ENCODE results near the gene C17orf113. TPM values are rescaled to one million over a fixed set of nuclear protein-coding genes. Genes with fewer than 3 reads are reported as not detected.

C17orf113 gene
- total and polyA plus RNA-seq, 4 donors: 0.12 to 0.17 (median 0.14) TPM; not detected in 1

DNA sequence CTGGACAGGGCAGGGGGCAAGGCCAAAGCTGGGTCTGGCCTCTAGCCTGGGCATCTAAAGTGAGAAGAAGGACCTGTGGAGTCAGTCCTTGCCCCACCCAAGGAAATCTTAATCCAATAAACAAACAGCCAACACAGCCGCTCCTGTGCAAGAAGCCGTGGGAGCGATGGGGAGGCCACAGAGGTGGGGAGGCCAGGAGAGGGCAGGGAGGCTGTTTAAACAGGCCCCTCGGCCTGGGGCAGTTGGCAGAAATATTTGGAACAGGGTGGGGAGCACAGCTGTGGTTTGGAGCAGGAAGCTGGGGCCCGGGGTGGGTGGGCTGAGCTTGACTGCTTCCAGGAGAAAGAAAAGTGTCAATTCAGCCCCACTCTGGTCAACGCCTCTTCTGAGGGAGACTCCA, 42.5 kb upstream of the C17orf113 start (continued):
- TF ChIP-seq, protein P1, sequence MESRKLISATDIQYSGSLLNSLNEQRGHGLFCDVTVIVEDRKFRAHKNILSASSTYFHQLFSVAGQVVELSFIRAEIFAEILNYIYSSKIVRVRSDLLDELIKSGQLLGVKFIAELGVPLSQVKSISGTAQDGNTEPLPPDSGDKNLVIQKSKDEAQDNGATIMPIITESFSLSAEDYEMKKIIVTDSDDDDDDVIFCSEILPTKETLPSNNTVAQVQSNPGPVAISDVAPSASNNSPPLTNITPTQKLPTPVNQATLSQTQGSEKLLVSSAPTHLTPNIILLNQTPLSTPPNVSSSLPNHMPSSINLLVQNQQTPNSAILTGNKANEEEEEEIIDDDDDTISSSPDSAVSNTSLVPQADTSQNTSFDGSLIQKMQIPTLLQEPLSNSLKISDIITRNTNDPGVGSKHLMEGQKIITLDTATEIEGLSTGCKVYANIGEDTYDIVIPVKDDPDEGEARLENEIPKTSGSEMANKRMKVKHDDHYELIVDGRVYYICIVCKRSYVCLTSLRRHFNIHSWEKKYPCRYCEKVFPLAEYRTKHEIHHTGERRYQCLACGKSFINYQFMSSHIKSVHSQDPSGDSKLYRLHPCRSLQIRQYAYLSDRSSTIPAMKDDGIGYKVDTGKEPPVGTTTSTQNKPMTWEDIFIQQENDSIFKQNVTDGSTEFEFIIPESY (IDR thresholded peaks at IDR 0.05): no peak
- no peak for TF ChIP-seq YY1 (IDR thresholded peaks at IDR 0.05)
- no peak for TF ChIP-seq JUND (IDR thresholded peaks at IDR 0.05)
- TF ChIP-seq, protein P2, sequence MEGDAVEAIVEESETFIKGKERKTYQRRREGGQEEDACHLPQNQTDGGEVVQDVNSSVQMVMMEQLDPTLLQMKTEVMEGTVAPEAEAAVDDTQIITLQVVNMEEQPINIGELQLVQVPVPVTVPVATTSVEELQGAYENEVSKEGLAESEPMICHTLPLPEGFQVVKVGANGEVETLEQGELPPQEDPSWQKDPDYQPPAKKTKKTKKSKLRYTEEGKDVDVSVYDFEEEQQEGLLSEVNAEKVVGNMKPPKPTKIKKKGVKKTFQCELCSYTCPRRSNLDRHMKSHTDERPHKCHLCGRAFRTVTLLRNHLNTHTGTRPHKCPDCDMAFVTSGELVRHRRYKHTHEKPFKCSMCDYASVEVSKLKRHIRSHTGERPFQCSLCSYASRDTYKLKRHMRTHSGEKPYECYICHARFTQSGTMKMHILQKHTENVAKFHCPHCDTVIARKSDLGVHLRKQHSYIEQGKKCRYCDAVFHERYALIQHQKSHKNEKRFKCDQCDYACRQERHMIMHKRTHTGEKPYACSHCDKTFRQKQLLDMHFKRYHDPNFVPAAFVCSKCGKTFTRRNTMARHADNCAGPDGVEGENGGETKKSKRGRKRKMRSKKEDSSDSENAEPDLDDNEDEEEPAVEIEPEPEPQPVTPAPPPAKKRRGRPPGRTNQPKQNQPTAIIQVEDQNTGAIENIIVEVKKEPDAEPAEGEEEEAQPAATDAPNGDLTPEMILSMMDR (IDR thresholded peaks at IDR 0.05; ENCODE audit: low read depth, low read length, missing input control): no peak
- TF ChIP-seq, protein P3, sequence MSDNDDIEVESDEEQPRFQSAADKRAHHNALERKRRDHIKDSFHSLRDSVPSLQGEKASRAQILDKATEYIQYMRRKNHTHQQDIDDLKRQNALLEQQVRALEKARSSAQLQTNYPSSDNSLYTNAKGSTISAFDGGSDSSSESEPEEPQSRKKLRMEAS (IDR thresholded peaks at IDR 0.05): no peak

DNA sequence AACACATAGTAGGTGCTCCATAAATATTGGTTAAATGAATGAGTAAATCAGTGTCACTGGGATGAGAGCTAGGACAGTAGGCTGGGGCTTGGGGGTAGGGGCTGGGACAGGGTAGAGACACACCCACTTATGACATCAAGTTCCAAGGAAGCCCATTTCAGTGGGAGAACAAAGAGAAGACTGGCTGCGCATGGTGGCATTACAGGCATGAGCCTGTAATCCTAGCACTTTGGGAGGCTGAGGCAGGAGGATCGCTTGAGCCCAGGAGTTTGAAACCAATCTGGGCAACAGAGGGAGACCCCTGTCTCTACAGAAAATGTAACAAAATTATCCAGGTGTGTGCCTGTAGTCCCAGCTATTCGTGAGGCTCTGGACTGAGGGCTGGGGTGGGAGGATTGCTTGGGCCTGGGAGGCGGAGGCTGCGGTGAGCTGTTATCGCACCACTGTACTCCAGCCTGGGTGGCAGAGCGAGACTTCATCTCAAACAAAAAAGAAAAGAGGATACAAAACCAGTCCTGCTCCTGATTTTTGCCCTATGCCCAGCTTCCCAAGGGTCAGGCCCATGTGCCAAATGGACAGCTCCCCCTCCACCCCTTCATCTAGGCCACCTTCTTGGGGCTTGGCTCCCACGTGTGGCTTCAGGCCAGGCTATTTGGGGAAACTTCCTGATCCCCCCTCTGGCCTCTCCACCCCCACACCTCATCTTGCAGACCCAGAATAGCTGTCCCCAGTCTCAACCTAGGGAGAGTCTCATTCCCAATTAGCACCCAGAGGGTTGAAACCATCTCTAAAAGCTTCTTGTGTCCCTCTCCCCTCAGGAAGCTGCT, 40.8 kb upstream of the C17orf113 start:
- WGBS: 87% methylated on average over 8 of the region's 8 CpGs
- Histone ChIP-seq H3K4me1 (ENCODE audit: control insufficient read depth in 4 of 4, insufficient read depth in 4 of 4, low read length in 3 of 4) (peaks cover 2 to 21% (median 13%) of the 10 kb centered on the region in 4 donors), H3K27me3 (ENCODE audit: control insufficient read depth in 4 of 4, insufficient read depth in 4 of 4, low read length in 3 of 4) (no peaks in the 10 kb centered on the region), H3K4me3 (ENCODE audit: low read depth in 1 of 3, low read length in 3 of 3) (no peak overlapping the region), H3K9me3 (ENCODE audit: control insufficient read depth in 4 of 4, low read length in 3 of 4) (no peaks in the 10 kb centered on the region), H3K9ac (ENCODE audit: low read depth in 1 of 2, low read length in 2 of 2) (no peak overlapping the region), H3K27ac (ENCODE audit: low read depth in 1 of 2, low read length in 2 of 2) (no peak overlapping the region), H3K36me3 (ENCODE audit: control insufficient read depth in 4 of 4, insufficient read depth in 3 of 4, low read depth in 1 of 4, low read length in 3 of 4) (no peaks in the 10 kb centered on the region)
- DNase-seq (ENCODE audit: low spot score): no peak
- no peak for TF ChIP-seq YY1 (IDR thresholded peaks at IDR 0.05)
- TF ChIP-seq HNF4A (conservative IDR thresholded peaks at IDR 0.05): no peak
- no peak for TF ChIP-seq JUND (IDR thresholded peaks at IDR 0.05)
- TF ChIP-seq, protein P1 (IDR thresholded peaks at IDR 0.05): no peak
- no peak for TF ChIP-seq NR2F2 (IDR thresholded peaks at IDR 0.05)
- TF ChIP-seq FOXA2 (IDR thresholded peaks at IDR 0.05): no peak
- TF ChIP-seq, protein P2 (IDR thresholded peaks at IDR 0.05; ENCODE audit: low read depth, low read length, missing input control): no peak
- TF ChIP-seq, protein P3 (IDR thresholded peaks at IDR 0.05): no peak
- no peak for TF ChIP-seq HNF4G (IDR thresholded peaks at IDR 0.05)

Data from liver (tissue), 9 donors.